Muscle of leg (tissue), 11 donors: Measurements from ENCODE around the gene ACOT11. TPM values are rescaled to one million over a fixed set of nuclear protein-coding genes. Genes with fewer than 3 reads are reported as not detected.
A peak's percentile ranks its signal among the peaks of the same experiment; 100 is the strongest.

Source experiments
- DNase-seq: peaks from one replicate; pipeline ENCODE4 v3.0.0; 2013
- H3K27ac ChIP-seq: one replicate; pipeline ENCODE4 v1.5.1; 2013; ENCODE audit warnings: mild to moderate bottlenecking, low read length, control low read depth
- H3K27me3 ChIP-seq: one replicate; pipeline ENCODE4 v1.6.1; 2013; ENCODE audit warnings: low read length; ENCODE audit not compliant: control insufficient read depth, insufficient read depth
- H3K36me3 ChIP-seq: one replicate; pipeline ENCODE4 v1.6.1; 2013; ENCODE audit warnings: low read length; ENCODE audit not compliant: control insufficient read depth, insufficient read depth
- H3K4me1 ChIP-seq: one replicate; pipeline ENCODE4 v1.6.1; 2013; ENCODE audit warnings: low read length; ENCODE audit not compliant: control insufficient read depth, insufficient read depth
- H3K4me3 ChIP-seq: one replicate; pipeline ENCODE4 v1.5.1; 2013; ENCODE audit warnings: low read length, control low read depth
- H3K9me3 ChIP-seq: replicated peaks from 2 replicates; pipeline ENCODE4 v1.6.1; 2013; ENCODE audit warnings: low read depth, low read length; ENCODE audit not compliant: control insufficient read depth
- WGBS: methylation state at CpG from one replicate; pipeline ENCODE4 v1.1.5; 2013; ENCODE audit warnings: missing lambda C conversion rate; ENCODE audit not compliant: insufficient coverage; 5-methylcytosine and 5-hydroxymethylcytosine counted together
- polyA plus RNA-seq, 8 donors: library from polyadenylated mRNA; unstranded; fragments of 120-200 nt; gene quantifications; one replicate each; pipeline versions ENCODE4 v1.2.1 to v1.2.3, GENCODE V29; 2013; ENCODE audit warnings: inconsistent platforms in 1 of 8, low replicate concordance in 1 of 8; ENCODE audit not compliant: insufficient read length in 8 of 8, insufficient read depth in 1 of 8
- total RNA-seq: library from RNA; stranded (reverse); fragments of 120-200 nt; gene quantifications from one replicate; pipeline ENCODE4 v1.2.4, GENCODE V29; 2013

The ACOT11 gene
- total and polyA plus RNA-seq, 9 donors: 2.8 to 10.1 (median 5.6) TPM

GRCh38 chr1:54608566-54609230, 60.7 kb downstream of the ACOT11 start:
- H3K4me1 ChIP-seq: peaks cover 20% of the 10 kb centered on the region
- H3K27ac ChIP-seq: no peak overlapping the region
- 69% methylated on average over 7 of the region's 9 CpGs for WGBS
- H3K27me3 ChIP-seq: no peaks in the 10 kb centered on the region
- H3K36me3 ChIP-seq: peaks cover 23% of the 10 kb centered on the region
- DNase-seq: no peak
- H3K9me3 ChIP-seq: no peaks in the 10 kb centered on the region
- H3K4me3 ChIP-seq: no peak overlapping the region

DNA sequence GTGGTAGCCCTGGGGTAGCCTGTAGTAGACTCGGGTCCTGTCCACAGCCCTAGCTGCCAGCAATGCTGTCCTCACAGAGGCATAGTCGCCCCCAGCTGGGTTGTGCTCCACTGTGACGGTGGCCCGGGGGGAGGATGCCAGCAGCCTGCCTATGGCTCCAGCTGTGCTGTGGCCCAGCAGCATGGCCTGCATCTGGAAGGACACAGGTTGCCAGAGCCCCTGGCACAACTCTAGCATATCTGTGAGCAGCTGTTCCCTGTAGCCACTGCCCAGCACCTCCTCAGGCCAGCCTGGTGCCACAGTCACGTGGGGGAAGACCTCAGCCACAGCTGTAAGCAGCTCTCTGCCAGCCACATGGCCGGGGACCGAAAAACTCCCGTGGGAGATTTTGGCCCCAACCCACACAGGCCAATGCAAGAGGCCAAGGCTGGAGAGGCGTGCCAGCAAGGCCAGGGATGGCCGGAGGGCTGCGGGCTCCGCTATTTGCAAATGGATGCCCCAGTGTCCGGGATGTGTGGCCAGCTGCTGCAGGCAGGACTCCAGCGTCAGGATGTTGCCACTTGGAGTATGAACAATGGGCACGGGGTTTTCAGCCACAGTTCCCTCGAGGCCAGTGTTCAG, 61.4 kb downstream of the ACOT11 start:
- peaks cover 20% of the 10 kb centered on the region for H3K4me1 ChIP-seq
- no peak overlapping the region for H3K4me3 ChIP-seq
- peaks cover 20% of the 10 kb centered on the region for H3K36me3 ChIP-seq
- peak; percentile 79 for DNase-seq
- H3K9me3 ChIP-seq: no peaks in the 10 kb centered on the region
- no peak overlapping the region for H3K27ac ChIP-seq
- WGBS: 65% methylated on average over 16 of the region's 16 CpGs
- H3K27me3 ChIP-seq: no peaks in the 10 kb centered on the region

DNA sequence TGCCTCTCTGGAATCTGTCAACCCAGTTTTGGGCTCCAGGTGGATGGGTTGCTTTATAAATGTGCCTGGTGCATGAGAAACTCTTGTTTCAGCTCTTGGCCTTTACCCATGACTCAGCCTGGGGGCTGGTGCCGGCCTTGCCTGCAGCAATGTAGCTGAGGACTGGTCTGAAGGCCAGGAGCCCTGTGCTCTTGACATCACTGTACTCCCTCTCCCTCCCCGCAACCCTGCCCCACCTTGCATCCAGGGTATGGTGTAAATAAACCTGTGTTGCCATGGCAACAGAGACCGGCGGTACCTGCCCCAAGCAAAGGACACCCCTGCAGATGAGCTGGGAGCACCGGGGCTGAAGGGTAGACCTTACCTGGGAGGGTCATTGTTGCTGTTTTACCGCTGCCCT, 62.0 kb downstream of the ACOT11 start:
- Histone ChIP-seq H3K27me3 (no peaks in the 10 kb centered on the region), H3K4me1 (peaks cover 20% of the 10 kb centered on the region), H3K36me3 (peaks cover 20% of the 10 kb centered on the region), H3K4me3 (no peak overlapping the region), H3K9me3 (no peaks in the 10 kb centered on the region), H3K27ac (no peak overlapping the region)
- DNase-seq: no peak
- 70% methylated on average over 2 of the region's 6 CpGs for WGBS

DNA sequence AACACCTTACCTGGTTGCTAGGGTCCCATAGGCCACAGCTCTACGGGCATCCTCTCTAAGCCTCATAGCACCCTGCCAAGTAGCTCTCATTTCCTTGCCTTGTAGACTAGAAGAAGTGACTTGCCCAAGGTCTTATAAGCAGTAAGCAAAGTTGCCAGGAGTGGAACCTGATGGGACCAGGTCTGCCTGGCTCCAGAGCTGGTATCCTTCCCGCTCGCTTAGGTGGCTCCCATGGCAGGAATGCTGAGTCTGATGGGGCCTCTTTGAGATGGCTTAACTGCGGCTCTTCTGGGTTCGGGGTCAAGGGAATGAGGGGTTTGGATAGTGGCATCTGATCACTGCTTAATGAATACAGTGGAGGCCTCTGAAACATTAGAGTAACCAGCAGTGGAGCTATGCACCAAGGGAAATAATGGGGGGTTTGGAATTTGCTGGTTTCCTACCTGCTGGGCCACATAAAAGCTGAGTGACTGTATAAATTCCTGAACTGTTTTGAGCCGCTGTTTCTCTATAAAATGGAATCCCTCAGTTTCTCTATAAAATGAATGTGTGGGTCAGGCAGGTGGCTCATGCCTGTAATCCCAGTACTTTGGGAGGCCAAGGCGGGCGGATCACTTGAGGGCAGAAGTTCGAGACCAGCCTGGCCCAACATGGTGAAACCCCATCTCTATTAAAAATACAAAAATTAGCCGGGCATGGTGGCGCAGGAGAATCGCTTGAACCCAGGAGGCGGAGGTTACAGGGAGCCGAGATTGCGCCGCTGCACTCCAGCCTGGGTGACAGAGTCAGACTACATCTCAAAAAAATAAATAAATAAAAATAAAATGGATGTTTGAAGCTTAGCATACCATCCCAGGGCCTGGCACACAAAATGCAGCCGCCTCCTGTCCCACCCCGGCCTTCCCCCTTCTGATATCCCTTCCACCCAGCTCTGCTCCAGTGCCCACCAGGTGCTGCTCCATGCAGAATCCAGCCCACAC, 62.9 kb downstream of the ACOT11 start:
- DNase-seq: no peak
- Histone ChIP-seq H3K4me3 (no peak overlapping the region), H3K36me3 (peaks cover 20% of the 10 kb centered on the region), H3K27ac (no peak overlapping the region), H3K9me3 (no peaks in the 10 kb centered on the region), H3K27me3 (peaks cover 2% of the 10 kb centered on the region), H3K4me1 (peaks cover 20% of the 10 kb centered on the region)
- 96% methylated on average over 6 of the region's 18 CpGs for WGBS

GRCh38 chr1:54611621-54612020, 63.6 kb downstream of the ACOT11 start:
- Histone ChIP-seq H3K4me1 (peaks cover 20% of the 10 kb centered on the region), H3K4me3 (no peak overlapping the region), H3K9me3 (no peaks in the 10 kb centered on the region), H3K36me3 (peaks cover 20% of the 10 kb centered on the region), H3K27me3 (peaks cover 2% of the 10 kb centered on the region), H3K27ac (no peak overlapping the region)
- DNase-seq: no peak
- 57% methylated on average over 7 of the region's 8 CpGs for WGBS

GRCh38 chr1:54614024-54614423, 66.0 kb downstream of the ACOT11 start:
- peaks cover 13% of the 10 kb centered on the region for H3K36me3 ChIP-seq
- peaks cover 2% of the 10 kb centered on the region for H3K27me3 ChIP-seq
- H3K4me3 ChIP-seq: no peak overlapping the region
- WGBS: no CpG with 5 or more reads among the region's 2 CpGs
- no peak for DNase-seq
- H3K4me1 ChIP-seq: peaks cover 13% of the 10 kb centered on the region
- H3K9me3 ChIP-seq: no peaks in the 10 kb centered on the region
- H3K27ac ChIP-seq: no peak overlapping the region

DNA sequence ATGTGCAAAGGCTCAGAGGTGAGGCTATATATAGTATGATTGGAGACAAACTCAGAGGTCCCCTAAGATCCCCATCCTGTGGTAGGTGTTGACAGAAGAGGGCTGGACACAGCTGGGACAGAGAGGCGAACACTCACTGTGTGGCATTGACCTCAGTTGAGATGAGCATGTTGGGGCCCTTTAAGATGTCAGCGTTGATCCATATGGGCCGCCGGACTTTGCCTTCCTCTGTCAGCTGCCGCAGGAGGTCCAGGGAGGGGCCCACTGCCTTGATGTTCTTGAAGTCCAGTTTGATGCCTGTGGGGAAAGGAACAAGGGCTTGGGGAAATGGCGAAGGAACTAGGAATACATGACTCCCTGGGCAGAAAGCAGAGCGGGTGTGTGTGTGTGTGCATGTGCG, 66.5 kb downstream of the ACOT11 start:
- peaks cover 11% of the 10 kb centered on the region for H3K36me3 ChIP-seq
- H3K27ac ChIP-seq: no peak overlapping the region
- peaks cover 8% of the 10 kb centered on the region for H3K4me1 ChIP-seq
- peaks cover 2% of the 10 kb centered on the region for H3K27me3 ChIP-seq
- H3K9me3 ChIP-seq: no peaks in the 10 kb centered on the region
- DNase-seq: no peak
- 64% methylated on average over 8 of the region's 8 CpGs for WGBS
- no peak overlapping the region for H3K4me3 ChIP-seq

GRCh38 chr1:54615531-54616279, 67.7 kb downstream of the ACOT11 start:
- no peak overlapping the region for H3K4me3 ChIP-seq
- peak; percentile 30 for DNase-seq
- no peak overlapping the region for H3K27ac ChIP-seq
- peaks cover 2% of the 10 kb centered on the region for H3K27me3 ChIP-seq
- H3K36me3 ChIP-seq: no peaks in the 10 kb centered on the region
- 41% methylated on average over 8 of the region's 13 CpGs for WGBS
- H3K4me1 ChIP-seq: no peaks in the 10 kb centered on the region
- H3K9me3 ChIP-seq: no peaks in the 10 kb centered on the region

GRCh38 chr1:54619749-54620148, 71.7 kb downstream of the ACOT11 start:
- DNase-seq: no peak

More at GRCh38 chr1:54619749-54620148, 71.7 kb downstream of the ACOT11 start:
- H3K36me3 ChIP-seq: no peaks in the 10 kb centered on the region
- H3K4me3 ChIP-seq: no peak overlapping the region
- no peaks in the 10 kb centered on the region for H3K9me3 ChIP-seq
- 41% methylated on average over 5 of the region's 8 CpGs for WGBS
- no peaks in the 10 kb centered on the region for H3K4me1 ChIP-seq
- peaks cover 2% of the 10 kb centered on the region for H3K27me3 ChIP-seq
- no peak overlapping the region for H3K27ac ChIP-seq
